K562 (cell line): Measurements from ENCODE around the gene TAF10. TPM values are rescaled to one million over a fixed set of nuclear protein-coding genes. Genes with fewer than 3 reads are reported as not detected.

Experiments used
- CEBPB ChIP-seq: fragments of 450-650 bp; IDR thresholded peaks from 2 replicates; pipeline ENCODE4 v1.6.1; 2016; ENCODE audit warnings: missing genetic modification characterization, missing compliant biosample characterization
- DPF2 ChIP-seq: fragments of 450-650 bp; IDR thresholded peaks from 2 replicates; pipeline ENCODE4 v1.6.1; 2016
- EWSR1 ChIP-seq: fragments of 450-650 bp; IDR thresholded peaks from 2 replicates; pipeline ENCODE4 v1.6.1; 2018; ENCODE audit warnings: borderline replicate concordance, mild to moderate bottlenecking, low read depth, moderate library complexity; ENCODE audit not compliant: partially characterized antibody
- JUN ChIP-seq, 2 experiments: sonication (generic) in 1 of 2; formaldehyde crosslinking in 1 of 2; IDR thresholded peaks; 2 replicates each; pipeline versions ENCODE4 v1.6.1 to v1.8.0; 2012 to 2022; ENCODE audit warnings: borderline replicate concordance in 2 of 2, mild to moderate bottlenecking in 2 of 2, improper control_type of control experiment in 1 of 2, low read depth in 1 of 2, low read length in 1 of 2, missing genetic modification reagents in 1 of 2
- KLF16 ChIP-seq: IDR thresholded peaks from 2 replicates; pipeline ENCODE4 v1.6.1; 2016; ENCODE audit warnings: antibody characterized with exemption
- LEF1 ChIP-seq: fragments of 450-650 bp; IDR thresholded peaks from 2 replicates; pipeline ENCODE4 v1.6.1; 2016; ENCODE audit warnings: mild to moderate bottlenecking
- MAX ChIP-seq: sonication (generic); formaldehyde crosslinking; IDR thresholded peaks from 2 replicates; pipeline ENCODE4 v1.9.0; 2022; ENCODE audit warnings: mild to moderate bottlenecking, missing genetic modification reagents
- NCOA1 ChIP-seq: fragments of 450-650 bp; IDR thresholded peaks from 2 replicates; pipeline ENCODE4 v1.6.1; 2016; ENCODE audit warnings: low read depth
- NEUROD1 ChIP-seq: fragments of 150-350 bp; IDR thresholded peaks from 2 replicates; pipeline ENCODE4 v1.6.1; 2014; ENCODE audit warnings: borderline replicate concordance, low read length, low read depth; ENCODE audit not compliant: partially characterized antibody
- NR4A1 ChIP-seq, 2 experiments: fragments of 250-450 bp in 1 of 2; fragments of 450-650 bp in 1 of 2; sonication (Bioruptor Pico) in 1 of 2; IDR thresholded peaks; 2 replicates each; pipeline versions ENCODE4 v1.4.0 to v1.6.1; 2016 to 2020; ENCODE audit warnings: mild to moderate bottlenecking in 2 of 2, missing compliant biosample characterization in 1 of 2, missing genetic modification characterization in 1 of 2, moderate library complexity in 1 of 2
- NUFIP1 ChIP-seq: fragments of 450-650 bp; IDR thresholded peaks from 2 replicates; pipeline ENCODE4 v1.6.1; 2018; ENCODE audit not compliant: partially characterized antibody
- SRSF7 ChIP-seq: fragments of 200-400 bp; formaldehyde crosslinking; optimal IDR thresholded peaks from 2 replicates; pipeline ENCODE3; 2017; ENCODE audit warnings: mild to moderate bottlenecking, low read depth, low read length
- TOE1 ChIP-seq, 2 experiments: fragments of 450-650 bp in 1 of 2; sonication (generic) in 1 of 2; formaldehyde crosslinking in 1 of 2; IDR thresholded peaks; 2 replicates each; pipeline versions ENCODE4 v1.7.1 to v1.8.0; 2016 to 2022; ENCODE audit warnings: borderline replicate concordance in 2 of 2, mild to moderate bottlenecking in 2 of 2, antibody characterized with exemption in 1 of 2, inconsistent platforms in 1 of 2, low read depth in 1 of 2, missing genetic modification reagents in 1 of 2, moderate library complexity in 1 of 2
- ZNF436 ChIP-seq: fragments of 250-450, 450-650 bp; sonication (Bioruptor Pico); formaldehyde crosslinking; IDR thresholded peaks from 2 replicates; pipeline ENCODE4 v1.7.0; 2020; ENCODE audit warnings: mild to moderate bottlenecking
- polyA plus RNA-seq, 8 experiments: library from polyadenylated mRNA; depleted of rRNA in 4 of 8; stranded (reverse) in 5 of 8; unstranded in 3 of 8; fragments of >200 nt; fragmentation: Nextera tagmentation in 2 of 8; fragmentation: Illumina TruSeq in 1 of 8; extraction: Ambion mirVana in 2 of 8; extraction: Trizol in 1 of 8; gene quantifications; 2 replicates each; pipeline versions ENCODE4 v1.2.1 to v1.2.3, GENCODE V29; 2011 to 2014; ENCODE audit warnings: inconsistent platforms in 1 of 8, missing spikeins in 1 of 8
- total RNA-seq, 7 experiments: library from RNA; depleted of rRNA in 6 of 7; stranded (reverse); fragments of >200 nt in 6 of 7; fragmentation: Illumina TruSeq in 2 of 7; extraction: Trizol in 2 of 7; gene quantifications; 2 replicates each; pipeline versions ENCODE4 v1.2.1 to v1.2.3, GENCODE V29; 2011 to 2021; ENCODE audit warnings: low replicate concordance in 1 of 7
- TF ChIP-seq, protein P1 (sequence below): fragments of 450-650 bp; IDR thresholded peaks from 2 replicates; pipeline ENCODE4 v1.6.1; 2016; ENCODE audit warnings: low read depth, mild to moderate bottlenecking, moderate library complexity
- TF ChIP-seq, protein P2 (sequence below): fragments of 450-650 bp; IDR thresholded peaks from 2 replicates; pipeline ENCODE4 v1.6.1; 2018; ENCODE audit not compliant: partially characterized antibody
- TF ChIP-seq, protein P3 (sequence below): fragments of 450-650 bp; IDR thresholded peaks from 2 replicates; pipeline ENCODE4 v1.6.1; 2016; ENCODE audit warnings: mild to moderate bottlenecking
- TF ChIP-seq, protein P4 (sequence below): fragments of 250-450 bp; sonication (Bioruptor Pico); IDR thresholded peaks from 2 replicates; pipeline ENCODE4 v1.8.0; 2022; ENCODE audit warnings: inconsistent platforms, mild to moderate bottlenecking, moderate library complexity, borderline replicate concordance

The TAF10 gene
- total and polyA plus RNA-seq, 9 of the 15 experiments (the other 6 are each of a cell fraction or from before 2014, with no cell fraction given): 19.5 to 197 (median 121) TPM

- TF ChIP-seq JUN (IDR thresholded peaks at IDR 0.05; ENCODE audit: borderline replicate concordance, low read depth, low read length) (peak; percentile 36; the same call in 1 of the 2 replicates), JUN (CRISPR knock-in tag; IDR thresholded peaks at IDR 0.05; ENCODE audit: borderline replicate concordance) (no peak), TOE1 (IDR thresholded peaks at IDR 0.05; ENCODE audit: borderline replicate concordance) (peak; percentile 63; the same call in 1 of the 2 replicates), TOE1 (CRISPR knock-in tag; IDR thresholded peaks at IDR 0.05; ENCODE audit: borderline replicate concordance, low read depth) (no peak), NR4A1 (CRISPR knock-in tag; IDR thresholded peaks at IDR 0.05) (no peak), NR4A1 (tag; IDR thresholded peaks at IDR 0.05) (no peak), KLF16 (peak; percentile 94), NEUROD1 (no peak), NCOA1 (peak; percentile 71; the same call in 1 of the 2 replicates), SRSF7 (no peak), EWSR1 (no peak), CEBPB (peak; percentile 91), DPF2 (peak; percentile 89), MAX (CRISPR knock-in tag) (peak; percentile 39; the same call in 1 of the 2 replicates), LEF1 (peak; percentile 74; the same call in 1 of the 2 replicates), NUFIP1 (no peak), ZNF436 (no peak)
- TF ChIP-seq, protein P1, sequence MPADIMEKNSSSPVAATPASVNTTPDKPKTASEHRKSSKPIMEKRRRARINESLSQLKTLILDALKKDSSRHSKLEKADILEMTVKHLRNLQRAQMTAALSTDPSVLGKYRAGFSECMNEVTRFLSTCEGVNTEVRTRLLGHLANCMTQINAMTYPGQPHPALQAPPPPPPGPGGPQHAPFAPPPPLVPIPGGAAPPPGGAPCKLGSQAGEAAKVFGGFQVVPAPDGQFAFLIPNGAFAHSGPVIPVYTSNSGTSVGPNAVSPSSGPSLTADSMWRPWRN: peak; percentile 63; the same call in 1 of the 2 replicates
- TF ChIP-seq, protein P2, sequence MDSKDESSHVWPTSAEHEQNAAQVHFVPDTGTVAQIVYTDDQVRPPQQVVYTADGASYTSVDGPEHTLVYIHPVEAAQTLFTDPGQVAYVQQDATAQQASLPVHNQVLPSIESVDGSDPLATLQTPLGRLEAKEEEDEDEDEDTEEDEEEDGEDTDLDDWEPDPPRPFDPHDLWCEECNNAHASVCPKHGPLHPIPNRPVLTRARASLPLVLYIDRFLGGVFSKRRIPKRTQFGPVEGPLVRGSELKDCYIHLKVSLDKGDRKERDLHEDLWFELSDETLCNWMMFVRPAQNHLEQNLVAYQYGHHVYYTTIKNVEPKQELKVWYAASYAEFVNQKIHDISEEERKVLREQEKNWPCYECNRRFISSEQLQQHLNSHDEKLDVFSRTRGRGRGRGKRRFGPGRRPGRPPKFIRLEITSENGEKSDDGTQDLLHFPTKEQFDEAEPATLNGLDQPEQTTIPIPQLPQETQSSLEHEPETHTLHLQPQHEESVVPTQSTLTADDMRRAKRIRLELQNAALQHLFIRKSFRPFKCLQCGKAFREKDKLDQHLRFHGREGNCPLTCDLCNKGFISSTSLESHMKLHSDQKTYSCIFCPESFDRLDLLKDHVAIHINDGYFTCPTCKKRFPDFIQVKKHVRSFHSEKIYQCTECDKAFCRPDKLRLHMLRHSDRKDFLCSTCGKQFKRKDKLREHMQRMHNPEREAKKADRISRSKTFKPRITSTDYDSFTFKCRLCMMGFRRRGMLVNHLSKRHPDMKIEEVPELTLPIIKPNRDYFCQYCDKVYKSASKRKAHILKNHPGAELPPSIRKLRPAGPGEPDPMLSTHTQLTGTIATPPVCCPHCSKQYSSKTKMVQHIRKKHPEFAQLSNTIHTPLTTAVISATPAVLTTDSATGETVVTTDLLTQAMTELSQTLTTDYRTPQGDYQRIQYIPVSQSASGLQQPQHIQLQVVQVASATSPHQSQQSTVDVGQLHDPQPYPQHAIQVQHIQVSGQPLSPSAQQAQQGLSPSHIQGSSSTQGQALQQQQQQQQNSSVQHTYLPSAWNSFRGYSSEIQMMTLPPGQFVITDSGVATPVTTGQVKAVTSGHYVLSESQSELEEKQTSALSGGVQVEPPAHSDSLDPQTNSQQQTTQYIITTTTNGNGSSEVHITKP: no peak
- TF ChIP-seq, protein P3, sequence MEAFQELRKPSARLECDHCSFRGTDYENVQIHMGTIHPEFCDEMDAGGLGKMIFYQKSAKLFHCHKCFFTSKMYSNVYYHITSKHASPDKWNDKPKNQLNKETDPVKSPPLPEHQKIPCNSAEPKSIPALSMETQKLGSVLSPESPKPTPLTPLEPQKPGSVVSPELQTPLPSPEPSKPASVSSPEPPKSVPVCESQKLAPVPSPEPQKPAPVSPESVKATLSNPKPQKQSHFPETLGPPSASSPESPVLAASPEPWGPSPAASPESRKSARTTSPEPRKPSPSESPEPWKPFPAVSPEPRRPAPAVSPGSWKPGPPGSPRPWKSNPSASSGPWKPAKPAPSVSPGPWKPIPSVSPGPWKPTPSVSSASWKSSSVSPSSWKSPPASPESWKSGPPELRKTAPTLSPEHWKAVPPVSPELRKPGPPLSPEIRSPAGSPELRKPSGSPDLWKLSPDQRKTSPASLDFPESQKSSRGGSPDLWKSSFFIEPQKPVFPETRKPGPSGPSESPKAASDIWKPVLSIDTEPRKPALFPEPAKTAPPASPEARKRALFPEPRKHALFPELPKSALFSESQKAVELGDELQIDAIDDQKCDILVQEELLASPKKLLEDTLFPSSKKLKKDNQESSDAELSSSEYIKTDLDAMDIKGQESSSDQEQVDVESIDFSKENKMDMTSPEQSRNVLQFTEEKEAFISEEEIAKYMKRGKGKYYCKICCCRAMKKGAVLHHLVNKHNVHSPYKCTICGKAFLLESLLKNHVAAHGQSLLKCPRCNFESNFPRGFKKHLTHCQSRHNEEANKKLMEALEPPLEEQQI: no peak
- TF ChIP-seq, protein P4, sequence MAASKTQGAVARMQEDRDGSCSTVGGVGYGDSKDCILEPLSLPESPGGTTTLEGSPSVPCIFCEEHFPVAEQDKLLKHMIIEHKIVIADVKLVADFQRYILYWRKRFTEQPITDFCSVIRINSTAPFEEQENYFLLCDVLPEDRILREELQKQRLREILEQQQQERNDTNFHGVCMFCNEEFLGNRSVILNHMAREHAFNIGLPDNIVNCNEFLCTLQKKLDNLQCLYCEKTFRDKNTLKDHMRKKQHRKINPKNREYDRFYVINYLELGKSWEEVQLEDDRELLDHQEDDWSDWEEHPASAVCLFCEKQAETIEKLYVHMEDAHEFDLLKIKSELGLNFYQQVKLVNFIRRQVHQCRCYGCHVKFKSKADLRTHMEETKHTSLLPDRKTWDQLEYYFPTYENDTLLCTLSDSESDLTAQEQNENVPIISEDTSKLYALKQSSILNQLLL: no peak
Measured at GRCh38 chr11:6563121-6563619, 48.8 kb downstream of the TAF10 start (continued).
